ENCODE results near the gene MRPL17.

Gene MRPL17

GRCh38 chr11:6681949-6682348 lies 1.2 kb downstream of the MRPL17 start:
- FAIRE-seq, result no peak

- no peak for FAIRE-seq
Observed at GRCh38 chr11:6681505-6681904, 1.6 kb downstream of the MRPL17 start.

GRCh38 chr11:6677018-6677417 lies 6.1 kb downstream of the MRPL17 start:
- FAIRE-seq, result no peak

GRCh38 chr11:6674862-6675261 lies 8.3 kb downstream of the MRPL17 start:
- no peak for FAIRE-seq

- no peak for FAIRE-seq
Observed at GRCh38 chr11:6674219-6674597, 8.9 kb downstream of the MRPL17 start.

GRCh38 chr11:6673523-6674218 lies 9.5 kb downstream of the MRPL17 start:
- FAIRE-seq, result no peak

- no peak for FAIRE-seq
Observed at GRCh38 chr11:6671991-6672390, 11.1 kb downstream of the MRPL17 start.

GRCh38 chr11:6670202-6670830 lies 12.8 kb downstream of the MRPL17 start:
- no peak for FAIRE-seq

GRCh38 chr11:6667733-6668374 lies 15.3 kb downstream of the MRPL17 start:
- FAIRE-seq, result no peak

GRCh38 chr11:6666302-6667183 lies 16.6 kb downstream of the MRPL17 start:
- no peak for FAIRE-seq

GRCh38 chr11:6664551-6664950 lies 18.6 kb downstream of the MRPL17 start:
- FAIRE-seq, result no peak

GRCh38 chr11:6663794-6664469 lies 19.2 kb downstream of the MRPL17 start:
- FAIRE-seq, result no peak

- FAIRE-seq, result no peak
Observed at GRCh38 chr11:6660712-6661111, 22.4 kb downstream of the MRPL17 start.

GRCh38 chr11:6658647-6659046 lies 24.5 kb downstream of the MRPL17 start:
- FAIRE-seq, result no peak

GRCh38 chr11:6657346-6657745 lies 25.8 kb downstream of the MRPL17 start:
- FAIRE-seq, result no peak

GRCh38 chr11:6656936-6657335 lies 26.2 kb downstream of the MRPL17 start:
- no peak for FAIRE-seq

- no peak for FAIRE-seq
Observed at GRCh38 chr11:6656584-6656915, 26.6 kb downstream of the MRPL17 start.

GRCh38 chr11:6655790-6656583 lies 27.2 kb downstream of the MRPL17 start, which contains the start of gene DCHS1:
DCHS1 (minus strand) TSS chr11:6655809; CDS start chr11:6641613, 14,196 bp downstream.
- no peak for FAIRE-seq

GRCh38 chr11:6655020-6655789 lies 27.9 kb downstream of the MRPL17 start:
- no peak for FAIRE-seq

GRCh38 chr11:6654281-6655019 lies 28.7 kb downstream of the MRPL17 start:
- no peak for FAIRE-seq
